ENCODE data around the gene PRKAG2. TPM values are rescaled to one million over a fixed set of nuclear protein-coding genes. Genes with fewer than 3 reads are reported as not detected.
"Not testable (repeated sequence)": the region's sequence is repeated elsewhere in the genome, so short reads cannot be mapped to it uniquely, and the experiment has no call there.

PRKAG2 gene
- total RNA-seq, 1 donor from 2014 or later, result 17.7 TPM

GRCh38 chr7:151754688-151755130 is 122.2 kb downstream of the PRKAG2 start:
- intact Hi-C loops (cut with micrococcal nuclease), result loop anchor here (5.0 kb wide), 1 partner anchor 237 kb away; the partner anchor contains the start of gene RHEB

GRCh38 chr7:151754142-151754590 is 122.7 kb downstream of the PRKAG2 start:
- intact Hi-C loops (cut with micrococcal nuclease), result no loop called here

- intact Hi-C loops (cut with micrococcal nuclease), result no loop called here
These were observed 123.9 kb downstream of the PRKAG2 start for GRCh38 chr7:151752816-151753595.

GRCh38 chr7:151752037-151752436 is 124.9 kb downstream of the PRKAG2 start:
- intact Hi-C loops (cut with micrococcal nuclease), result no loop called here

- intact Hi-C loops (cut with micrococcal nuclease), result no loop called here
These were observed 128.2 kb downstream of the PRKAG2 start for GRCh38 chr7:151748733-151749132.

- intact Hi-C loops (cut with micrococcal nuclease), result not testable (repeated sequence)
These were observed 128.9 kb downstream of the PRKAG2 start for GRCh38 chr7:151748021-151748420.

GRCh38 chr7:151745706-151746105 is 131.2 kb downstream of the PRKAG2 start:
- intact Hi-C loops (cut with micrococcal nuclease), result no loop called here

- intact Hi-C loops (cut with micrococcal nuclease), result no loop called here
These were observed 132.0 kb downstream of the PRKAG2 start for GRCh38 chr7:151744656-151745638.

- intact Hi-C loops (cut with micrococcal nuclease), result no loop called here
These were observed 132.8 kb downstream of the PRKAG2 start for GRCh38 chr7:151744051-151744580.

GRCh38 chr7:151743481-151743983 is 133.4 kb downstream of the PRKAG2 start:
- intact Hi-C loops (cut with micrococcal nuclease), result no loop called here

- intact Hi-C loops (cut with micrococcal nuclease), result no loop called here
These were observed 134.0 kb downstream of the PRKAG2 start for GRCh38 chr7:151742713-151743480.

- intact Hi-C loops (cut with micrococcal nuclease), result no loop called here
These were observed 135.3 kb downstream of the PRKAG2 start for GRCh38 chr7:151741585-151741984.

GRCh38 chr7:151740081-151740851 is 136.6 kb downstream of the PRKAG2 start:
- intact Hi-C loops (cut with micrococcal nuclease), result no loop called here

- intact Hi-C loops (cut with micrococcal nuclease), result no loop called here
These were observed 138.0 kb downstream of the PRKAG2 start for GRCh38 chr7:151738925-151739324.

- intact Hi-C loops (cut with micrococcal nuclease), result no loop called here
These were observed 140.5 kb downstream of the PRKAG2 start for GRCh38 chr7:151736403-151736909.

GRCh38 chr7:151735851-151736402 is 141.0 kb downstream of the PRKAG2 start:
- intact Hi-C loops (cut with micrococcal nuclease), result no loop called here

GRCh38 chr7:151735186-151735850 is 141.6 kb downstream of the PRKAG2 start:
- intact Hi-C loops (cut with micrococcal nuclease), result no loop called here

- intact Hi-C loops (cut with micrococcal nuclease), result no loop called here
These were observed 143.9 kb downstream of the PRKAG2 start for GRCh38 chr7:151732834-151733592.

All from T-helper 1 cell treated with Interleukin-12 subunit alpha and Interleukin-12 subunit beta and Interleukin-4 antibody, amounts not matched to agents 30 ng/mL and 1 ng/mL, for 36 hours (primary cell).